OCI-LY1 (cell line): ENCODE measurements around the gene OGA.

Experiments
- H2AFZ ChIP-seq: fragments of 200-600 bp; sonication (generic), shearing (Covaris generic); 2 replicates; pipeline ENCODE4 v1.6.0; 2014; ENCODE audit warnings: antibody characterized with exemption, mild to moderate bottlenecking, low read length
- H3F3A ChIP-seq: fragments of 200-600 bp; sonication (generic), shearing (Covaris generic); 2 replicates; pipeline ENCODE4 v1.6.0; 2014; ENCODE audit warnings: mild to moderate bottlenecking, antibody characterized with exemption, low read length, moderate library complexity; ENCODE audit not compliant: insufficient read depth
- H3K27ac ChIP-seq: fragments of 200-600 bp; sonication (generic); 2 replicates; pipeline ENCODE4 v1.5.1; 2014; ENCODE audit warnings: low read length, mixed run types, mild to moderate bottlenecking, low read depth; ENCODE audit not compliant: poor library complexity, severe bottlenecking
- H3K27me3 ChIP-seq: fragments of 200-600 bp; sonication (generic); 2 replicates; pipeline ENCODE4 v1.6.0; 2014; ENCODE audit warnings: antibody characterized with exemption, mild to moderate bottlenecking, low read length, moderate library complexity; ENCODE audit not compliant: insufficient read depth
- H3K36me3 ChIP-seq: fragments of 200-600 bp; sonication (generic); 2 replicates; pipeline ENCODE4 v1.6.1; 2014; ENCODE audit warnings: mild to moderate bottlenecking, antibody characterized with exemption, low read length, moderate library complexity, mixed read lengths; ENCODE audit not compliant: insufficient read depth
- H3K4me1 ChIP-seq: fragments of 200-600 bp; sonication (generic); 2 replicates; pipeline ENCODE4 v1.5.1; 2014; ENCODE audit warnings: mild to moderate bottlenecking, low read length, moderate library complexity; ENCODE audit not compliant: insufficient read depth, severe bottlenecking
- H3K4me2 ChIP-seq: fragments of 200-600 bp; sonication (generic), shearing (Covaris generic); 2 replicates; pipeline ENCODE4 v1.6.1; 2014; ENCODE audit warnings: low read length
- H3K4me3 ChIP-seq: fragments of 200-600 bp; sonication (generic); 2 replicates; pipeline ENCODE4 v1.5.1; 2014; ENCODE audit warnings: low read length, low read depth, mild to moderate bottlenecking, mixed read lengths; ENCODE audit not compliant: poor library complexity, severe bottlenecking
- H3K79me2 ChIP-seq: fragments of 200-600 bp; shearing (Covaris generic); 2 replicates; pipeline ENCODE4 v1.6.1; 2016; ENCODE audit warnings: mixed run types, low read length, mixed read lengths; ENCODE audit not compliant: insufficient read depth
- H3K9ac ChIP-seq: fragments of 200-600 bp; sonication (generic), shearing (Covaris generic); 2 replicates; pipeline ENCODE4 v1.6.1; 2014; ENCODE audit warnings: mild to moderate bottlenecking, low read length, mixed read lengths
- H3K9me2 ChIP-seq: fragments of 200-600 bp; sonication (generic), shearing (Covaris generic); 2 replicates; pipeline ENCODE4 v1.6.1; 2014; ENCODE audit warnings: low read depth, mild to moderate bottlenecking, low read length, mixed read lengths
- H3K9me3 ChIP-seq: fragments of 200-600 bp; shearing (Covaris generic); 2 replicates; pipeline ENCODE4 v1.6.1; 2014; ENCODE audit warnings: low read length, mixed read lengths
- H4K20me1 ChIP-seq: fragments of 200-600 bp; sonication (generic), shearing (Covaris generic); 2 replicates; pipeline ENCODE4 v1.6.0; 2016; ENCODE audit warnings: mild to moderate bottlenecking, low read length; ENCODE audit not compliant: insufficient read depth
- CTCF ChIP-seq: fragments of 200-600 bp; sonication (generic), shearing (Covaris generic); IDR thresholded peaks from 2 replicates; pipeline ENCODE4 v1.5.1; 2017; ENCODE audit warnings: mild to moderate bottlenecking, antibody characterized with exemption, low read length, moderate library complexity, mixed read lengths
- EZH2 ChIP-seq: fragments of 200-600 bp; sonication (generic), shearing (Covaris generic); IDR thresholded peaks from 2 replicates; pipeline ENCODE4 v1.8.0; 2017; ENCODE audit warnings: borderline replicate concordance, mixed run types, mild to moderate bottlenecking, antibody characterized with exemption, low read length, moderate library complexity, mixed read lengths

The OGA gene

DNA sequence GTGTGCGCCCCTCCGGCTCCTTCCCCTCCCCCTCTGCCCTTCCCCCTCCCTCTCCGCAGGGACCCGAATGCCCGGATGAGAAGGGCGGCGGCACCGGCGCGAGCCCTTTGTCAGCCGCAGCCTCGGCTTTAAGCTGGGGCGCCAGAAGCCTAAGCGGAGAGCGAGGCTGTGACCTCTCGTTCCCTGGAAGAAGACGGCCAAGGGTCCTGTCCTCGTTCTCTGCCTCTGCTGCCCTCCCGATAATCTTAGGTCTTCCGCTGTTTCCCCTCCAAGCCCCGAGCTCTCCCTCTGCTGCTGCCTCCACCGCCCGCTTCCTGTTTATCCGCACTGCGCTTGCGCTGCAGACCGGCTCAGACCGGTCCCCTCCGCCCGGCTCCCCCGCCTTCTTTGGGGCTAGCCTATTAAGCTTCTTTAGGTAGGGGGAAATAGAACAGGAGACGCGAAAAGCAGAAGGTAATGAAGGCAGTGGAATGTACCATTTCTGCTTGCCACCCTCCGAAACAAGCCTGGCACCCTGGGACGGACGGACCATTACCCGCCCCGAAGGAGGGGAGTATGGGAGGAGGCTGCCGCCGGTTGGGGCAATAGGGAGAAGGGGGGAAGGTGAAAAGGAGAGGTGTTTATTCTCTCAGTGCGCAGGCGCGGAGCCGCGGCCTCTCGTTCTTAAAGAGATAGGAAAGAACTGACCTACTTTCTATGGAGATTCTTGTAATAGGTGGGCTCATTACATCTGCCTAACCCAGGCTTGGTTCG lies at the start of gene OGA:
Gene OGA, minus strand, starts transcription at position 326 of the 753 bp plus-strand sequence. CDS start 422 bp downstream, outside the sequence.
- no peaks in the 10 kb centered on the region for H3K9me2 ChIP-seq
- TF ChIP-seq CTCF = no peak
- TF ChIP-seq EZH2 = no peak
- H3F3A ChIP-seq = no peaks in the 10 kb centered on the region
- H3K9me3 ChIP-seq = no peaks in the 10 kb centered on the region
- H3K4me3 ChIP-seq = peak within 1 kb of the TSS; percentile 97
- H4K20me1 ChIP-seq = no peaks in the 10 kb centered on the region
- peak within 1 kb of the TSS; percentile 74 for H3K27ac ChIP-seq
- no peaks in the 10 kb centered on the region for H3K27me3 ChIP-seq
- H3K79me2 ChIP-seq = peaks cover 36% of the 10 kb centered on the region
- H3K4me2 ChIP-seq = peak within 1 kb of the TSS; percentile 98
- peaks cover 30% of the 10 kb centered on the region for H3K4me1 ChIP-seq
- H3K9ac ChIP-seq = peak within 1 kb of the TSS; percentile 94
- no peaks in the 10 kb centered on the region; the same call in 1 of the 2 replicates for H3K36me3 ChIP-seq
- no peak within 1 kb of the TSS for H2AFZ ChIP-seq

DNA sequence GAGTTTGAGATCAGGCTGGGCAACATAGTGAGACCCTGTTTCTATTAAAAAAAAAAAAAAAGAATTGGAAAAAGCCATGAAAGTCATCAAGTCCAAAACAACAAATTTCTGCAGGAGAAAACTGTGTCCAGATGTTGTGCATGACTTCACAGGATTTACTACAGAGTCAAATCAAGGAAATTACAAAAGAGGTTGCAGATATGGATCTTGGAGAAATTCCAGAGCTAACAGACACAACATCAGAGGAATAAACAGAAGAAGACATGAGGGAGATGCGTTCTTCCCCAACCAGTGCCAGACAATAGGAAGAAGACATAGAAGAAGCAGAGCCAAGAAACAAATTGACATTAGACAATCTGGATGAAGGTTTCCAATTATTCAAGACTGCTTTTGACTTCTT lies 49.7 kb upstream of the OGA start:
- no peaks in the 10 kb centered on the region for H3K27me3 ChIP-seq
- no peaks in the 10 kb centered on the region for H4K20me1 ChIP-seq
- H3F3A ChIP-seq = no peaks in the 10 kb centered on the region
- no peaks in the 10 kb centered on the region for H3K9me2 ChIP-seq
- no peak overlapping the region for H3K4me2 ChIP-seq
- H3K27ac ChIP-seq = no peak overlapping the region
- no peaks in the 10 kb centered on the region for H3K4me1 ChIP-seq
- H3K4me3 ChIP-seq = no peak overlapping the region
- H3K9ac ChIP-seq = no peak overlapping the region
- H2AFZ ChIP-seq = no peak overlapping the region
- TF ChIP-seq CTCF = no peak
- H3K36me3 ChIP-seq = no peaks in the 10 kb centered on the region; the same call in 1 of the 2 replicates
- no peaks in the 10 kb centered on the region for H3K9me3 ChIP-seq
- no peaks in the 10 kb centered on the region for H3K79me2 ChIP-seq

- Histone ChIP-seq H3K27me3 (no peaks in the 10 kb centered on the region), H3F3A (no peaks in the 10 kb centered on the region), H3K36me3 (no peaks in the 10 kb centered on the region), H4K20me1 (no peaks in the 10 kb centered on the region), H3K9ac (no peak overlapping the region), H2AFZ (no peak overlapping the region), H3K79me2 (no peaks in the 10 kb centered on the region), H3K4me1 (peaks cover 14% of the 10 kb centered on the region), H3K9me2 (no peaks in the 10 kb centered on the region), H3K9me3 (no peaks in the 10 kb centered on the region), H3K27ac (no peak overlapping the region), H3K4me2 (no peak overlapping the region), H3K4me3 (no peak overlapping the region)
- TF ChIP-seq EZH2 (no peak), CTCF (no peak)
These were observed 41.3 kb upstream of the OGA start for GRCh38 chr10:101859530-101859929.
